ENCODE measurements around the gene PGLYRP4.

PGLYRP4 gene

GRCh38 chr1:153346077-153346723 lies 2.4 kb downstream of the PGLYRP4 start (continued):
- TF ChIP-seq ZNF48 (tag by site-specific recombination; IDR thresholded peaks at IDR 0.05) (no peak), ZNF121 (tag by site-specific recombination; IDR thresholded peaks at IDR 0.05) (no peak), ZNF610 (tag by site-specific recombination; IDR thresholded peaks at IDR 0.05; ENCODE audit: borderline replicate concordance) (no peak), ZNF768 (tag by site-specific recombination; IDR thresholded peaks at IDR 0.05) (no peak), ZNF837 (tag by site-specific recombination; IDR thresholded peaks at IDR 0.05) (no peak), ZNF704 (tag by site-specific recombination; IDR thresholded peaks at IDR 0.05) (no peak)
- TF ChIP-seq, protein P1, sequence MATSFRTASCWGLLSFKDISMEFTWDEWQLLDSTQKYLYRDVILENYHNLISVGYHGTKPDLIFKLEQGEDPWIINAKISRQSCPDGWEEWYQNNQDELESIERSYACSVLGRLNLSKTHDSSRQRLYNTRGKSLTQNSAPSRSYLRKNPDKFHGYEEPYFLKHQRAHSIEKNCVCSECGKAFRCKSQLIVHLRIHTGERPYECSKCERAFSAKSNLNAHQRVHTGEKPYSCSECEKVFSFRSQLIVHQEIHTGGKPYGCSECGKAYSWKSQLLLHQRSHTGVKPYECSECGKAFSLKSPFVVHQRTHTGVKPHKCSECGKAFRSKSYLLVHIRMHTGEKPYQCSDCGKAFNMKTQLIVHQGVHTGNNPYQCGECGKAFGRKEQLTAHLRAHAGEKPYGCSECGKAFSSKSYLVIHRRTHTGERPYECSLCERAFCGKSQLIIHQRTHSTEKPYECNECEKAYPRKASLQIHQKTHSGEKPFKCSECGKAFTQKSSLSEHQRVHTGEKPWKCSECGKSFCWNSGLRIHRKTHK (tag by site-specific recombination; IDR thresholded peaks at IDR 0.05), result no peak
- TF ChIP-seq, protein P2, sequence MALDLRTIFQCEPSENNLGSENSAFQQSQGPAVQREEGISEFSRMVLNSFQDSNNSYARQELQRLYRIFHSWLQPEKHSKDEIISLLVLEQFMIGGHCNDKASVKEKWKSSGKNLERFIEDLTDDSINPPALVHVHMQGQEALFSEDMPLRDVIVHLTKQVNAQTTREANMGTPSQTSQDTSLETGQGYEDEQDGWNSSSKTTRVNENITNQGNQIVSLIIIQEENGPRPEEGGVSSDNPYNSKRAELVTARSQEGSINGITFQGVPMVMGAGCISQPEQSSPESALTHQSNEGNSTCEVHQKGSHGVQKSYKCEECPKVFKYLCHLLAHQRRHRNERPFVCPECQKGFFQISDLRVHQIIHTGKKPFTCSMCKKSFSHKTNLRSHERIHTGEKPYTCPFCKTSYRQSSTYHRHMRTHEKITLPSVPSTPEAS (tag by site-specific recombination; IDR thresholded peaks at IDR 0.05), result no peak
- TF ChIP-seq, protein P3, sequence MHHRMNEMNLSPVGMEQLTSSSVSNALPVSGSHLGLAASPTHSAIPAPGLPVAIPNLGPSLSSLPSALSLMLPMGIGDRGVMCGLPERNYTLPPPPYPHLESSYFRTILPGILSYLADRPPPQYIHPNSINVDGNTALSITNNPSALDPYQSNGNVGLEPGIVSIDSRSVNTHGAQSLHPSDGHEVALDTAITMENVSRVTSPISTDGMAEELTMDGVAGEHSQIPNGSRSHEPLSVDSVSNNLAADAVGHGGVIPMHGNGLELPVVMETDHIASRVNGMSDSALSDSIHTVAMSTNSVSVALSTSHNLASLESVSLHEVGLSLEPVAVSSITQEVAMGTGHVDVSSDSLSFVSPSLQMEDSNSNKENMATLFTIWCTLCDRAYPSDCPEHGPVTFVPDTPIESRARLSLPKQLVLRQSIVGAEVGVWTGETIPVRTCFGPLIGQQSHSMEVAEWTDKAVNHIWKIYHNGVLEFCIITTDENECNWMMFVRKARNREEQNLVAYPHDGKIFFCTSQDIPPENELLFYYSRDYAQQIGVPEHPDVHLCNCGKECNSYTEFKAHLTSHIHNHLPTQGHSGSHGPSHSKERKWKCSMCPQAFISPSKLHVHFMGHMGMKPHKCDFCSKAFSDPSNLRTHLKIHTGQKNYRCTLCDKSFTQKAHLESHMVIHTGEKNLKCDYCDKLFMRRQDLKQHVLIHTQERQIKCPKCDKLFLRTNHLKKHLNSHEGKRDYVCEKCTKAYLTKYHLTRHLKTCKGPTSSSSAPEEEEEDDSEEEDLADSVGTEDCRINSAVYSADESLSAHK (tag by site-specific recombination; IDR thresholded peaks at IDR 0.05), result no peak

DNA sequence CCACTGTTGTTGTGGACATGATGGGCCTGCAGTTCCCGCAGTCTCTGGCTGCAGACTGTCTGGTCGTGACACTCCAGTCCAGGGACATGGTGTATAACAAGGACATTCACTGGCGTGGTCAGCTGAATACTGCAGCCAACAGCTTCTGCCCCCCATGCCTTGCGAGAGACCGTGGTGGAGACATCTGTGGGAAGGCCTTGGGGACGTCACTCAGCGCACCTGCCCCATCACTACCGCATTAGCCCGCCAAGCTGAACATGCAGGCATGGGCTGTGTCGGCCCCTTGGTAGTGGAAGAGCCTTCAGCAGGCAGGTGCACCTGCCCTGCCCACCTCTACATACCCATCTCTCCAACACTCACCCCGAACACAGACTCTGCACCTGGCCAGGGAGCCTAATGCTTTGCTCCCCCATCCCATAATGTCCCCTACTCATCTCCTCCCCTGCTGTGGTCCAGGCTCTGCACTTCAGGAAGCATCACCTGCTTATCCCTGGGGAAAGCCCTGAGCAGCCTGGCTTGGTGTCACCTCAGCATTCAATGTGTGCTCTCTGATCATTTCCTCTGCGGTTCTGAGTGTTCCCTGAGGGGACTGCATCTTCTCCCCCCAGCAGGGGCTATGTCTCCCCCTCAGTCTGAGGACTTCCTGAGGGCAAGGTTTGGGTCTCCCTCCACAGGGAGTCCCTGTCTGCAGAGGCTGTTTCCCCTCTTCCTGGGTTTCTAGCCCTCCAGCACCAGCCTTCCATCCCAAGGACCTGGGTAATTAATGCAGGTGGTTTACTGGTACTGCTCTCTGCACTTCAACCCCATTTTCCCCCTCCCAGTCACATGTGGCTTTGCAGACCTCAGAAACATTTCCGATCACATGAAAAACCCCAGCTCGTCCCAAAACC lies 3.2 kb downstream of the PGLYRP4 start:
- no peak overlapping the region for H3K27ac ChIP-seq (ENCODE audit: extremely low read depth, low read depth, low read length)
- no peaks in the 10 kb centered on the region for H3K4me1 ChIP-seq (ENCODE audit: control insufficient read depth, insufficient read depth, low read length)
- POLR2A ChIA-PET, result interaction anchor here (0.5 kb wide), 1 partner anchor 339 kb away, joined by 14 read pairs; no protein-coding TSS in a partner anchor

GRCh38 chr1:153344718-153345025 lies 4.0 kb downstream of the PGLYRP4 start:
- Histone ChIP-seq H3K9me3 (ENCODE audit: control insufficient read depth, insufficient read depth, low read depth, low read length) (no peaks in the 10 kb centered on the region), H3K4me1 (ENCODE audit: control insufficient read depth, insufficient read depth, low read length) (no peaks in the 10 kb centered on the region), H3K27ac (ENCODE audit: extremely low read depth, low read depth, low read length) (no peak overlapping the region), H3K36me3 (ENCODE audit: control insufficient read depth in 2 of 2, insufficient read depth in 1 of 2, low read length in 2 of 2) (no peaks in the 10 kb centered on the region), H3K4me3 (ENCODE audit: low read depth, low read length) (no peak overlapping the region)
- ChIA-PET CTCF (interaction anchor here (0.8 to 3.7 kb wide), 3 partner anchors 8 to 150 kb away, joined by 3 to 18 read pairs (median 5); no protein-coding TSS in a partner anchor), POLR2A (no interaction called here)
- no peak for TF ChIP-seq SCRT1 (tag by site-specific recombination; IDR thresholded peaks at IDR 0.05; ENCODE audit: borderline replicate concordance)
- TF ChIP-seq ZBTB17 (tag by site-specific recombination; IDR thresholded peaks at IDR 0.05), result no peak
- TF ChIP-seq KLF1 (tag by site-specific recombination; IDR thresholded peaks at IDR 0.05), result no peak
- no peak for TF ChIP-seq ZNF707 (tag by site-specific recombination; IDR thresholded peaks at IDR 0.05)
- TF ChIP-seq, protein P4, sequence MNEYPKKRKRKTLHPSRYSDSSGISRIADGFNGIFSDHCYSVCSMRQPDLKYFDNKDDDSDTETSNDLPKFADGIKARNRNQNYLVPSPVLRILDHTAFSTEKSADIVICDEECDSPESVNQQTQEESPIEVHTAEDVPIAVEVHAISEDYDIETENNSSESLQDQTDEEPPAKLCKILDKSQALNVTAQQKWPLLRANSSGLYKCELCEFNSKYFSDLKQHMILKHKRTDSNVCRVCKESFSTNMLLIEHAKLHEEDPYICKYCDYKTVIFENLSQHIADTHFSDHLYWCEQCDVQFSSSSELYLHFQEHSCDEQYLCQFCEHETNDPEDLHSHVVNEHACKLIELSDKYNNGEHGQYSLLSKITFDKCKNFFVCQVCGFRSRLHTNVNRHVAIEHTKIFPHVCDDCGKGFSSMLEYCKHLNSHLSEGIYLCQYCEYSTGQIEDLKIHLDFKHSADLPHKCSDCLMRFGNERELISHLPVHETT (tag by site-specific recombination; IDR thresholded peaks at IDR 0.05), result no peak
- TF ChIP-seq FEZF1 (tag by site-specific recombination; IDR thresholded peaks at IDR 0.05), result no peak
- no peak for TF ChIP-seq ZNF560 (tag by site-specific recombination; IDR thresholded peaks at IDR 0.05; ENCODE audit: borderline replicate concordance)
- no peak for TF ChIP-seq KLF9 (tag by site-specific recombination; IDR thresholded peaks at IDR 0.05; ENCODE audit: low read depth)
- TF ChIP-seq ZNF133 (tag by site-specific recombination; IDR thresholded peaks at IDR 0.05), result no peak
- no peak for TF ChIP-seq ZIC2 (tag by site-specific recombination; IDR thresholded peaks at IDR 0.05)

More for the DNA sequence above, 3.2 kb downstream of the PGLYRP4 start:
- no peak overlapping the region for H3K4me3 ChIP-seq (ENCODE audit: low read depth, low read length)
- no peaks in the 10 kb centered on the region for H3K9me3 ChIP-seq (ENCODE audit: control insufficient read depth, insufficient read depth, low read depth, low read length)
- H3K36me3 ChIP-seq (ENCODE audit: control insufficient read depth in 2 of 2, insufficient read depth in 1 of 2, low read length in 2 of 2), result no peaks in the 10 kb centered on the region
- CTCF ChIA-PET, result interaction anchor here (0.8 to 3.7 kb wide), 3 partner anchors 7 to 149 kb away, joined by 3 to 18 read pairs (median 5); no protein-coding TSS in a partner anchor
- TF ChIP-seq ZNF654 (tag by site-specific recombination; IDR thresholded peaks at IDR 0.05; ENCODE audit: low read depth) (no peak), BCL11A (tag by site-specific recombination; IDR thresholded peaks at IDR 0.05; ENCODE audit: low read depth) (no peak), ZNF549 (tag by site-specific recombination; IDR thresholded peaks at IDR 0.05) (no peak), KLF17 (tag by site-specific recombination; IDR thresholded peaks at IDR 0.05) (no peak)

All from HEK293 (cell line).